HEK293 (cell line): ENCODE measurements around the gene C4orf51.

ENCODE experiments used
- CTCF ChIP-seq: fragments of 450-650 bp; formaldehyde crosslinking; IDR thresholded peaks from 2 replicates; pipeline ENCODE4 v1.5.1; 2016; ENCODE audit warnings: missing biosample characterization, missing genetic modification characterization
- MYNN ChIP-seq: fragments of 450-650 bp; formaldehyde crosslinking; IDR thresholded peaks from 2 replicates; pipeline ENCODE4 v1.5.1; 2016; ENCODE audit warnings: missing biosample characterization, missing genetic modification characterization, borderline replicate concordance
- PRDM4 ChIP-seq: fragments of 450-650 bp; formaldehyde crosslinking; IDR thresholded peaks from 2 replicates; pipeline ENCODE4 v1.5.1; 2017; ENCODE audit warnings: missing biosample characterization, missing genetic modification characterization
- TRIM28 ChIP-seq: IDR thresholded peaks from 2 replicates; pipeline ENCODE4 v1.6.1; 2011; ENCODE audit warnings: low read length, control low read depth, borderline replicate concordance
- YY1 ChIP-seq: fragments of 450-650 bp; formaldehyde crosslinking; IDR thresholded peaks from 2 replicates; pipeline ENCODE4 v1.5.1; 2018; ENCODE audit warnings: missing biosample characterization, missing genetic modification characterization
- ZBTB20 ChIP-seq: fragments of 450-650 bp; formaldehyde crosslinking; IDR thresholded peaks from 2 replicates; pipeline ENCODE4 v1.5.1; 2016; ENCODE audit warnings: missing biosample characterization, missing genetic modification characterization
- ZBTB26 ChIP-seq: fragments of 450-650 bp; formaldehyde crosslinking; optimal IDR thresholded peaks from 2 replicates; pipeline ENCODE3; 2016; ENCODE audit warnings: missing biosample characterization, mild to moderate bottlenecking, missing genetic modification characterization
- ZNF239 ChIP-seq: fragments of 450-650 bp; formaldehyde crosslinking; IDR thresholded peaks from 2 replicates; pipeline ENCODE4 v1.5.1; 2016; ENCODE audit warnings: missing biosample characterization, missing genetic modification characterization
- ZNF24 ChIP-seq: fragments of 450-650 bp; formaldehyde crosslinking; IDR thresholded peaks from 2 replicates; pipeline ENCODE4 v1.5.1; 2016; ENCODE audit warnings: missing biosample characterization, missing genetic modification characterization
- ZNF311 ChIP-seq: fragments of 450-650 bp; formaldehyde crosslinking; IDR thresholded peaks from 2 replicates; pipeline ENCODE4 v1.5.1; 2017; ENCODE audit warnings: missing biosample characterization, missing genetic modification characterization, borderline replicate concordance
- ZNF416 ChIP-seq: fragments of 450-650 bp; formaldehyde crosslinking; IDR thresholded peaks from 2 replicates; pipeline ENCODE4 v1.5.1; 2016; ENCODE audit warnings: missing biosample characterization, missing genetic modification characterization
- ZSCAN23 ChIP-seq: fragments of 450-650 bp; formaldehyde crosslinking; IDR thresholded peaks from 2 replicates; pipeline ENCODE4 v1.5.1; 2016; ENCODE audit warnings: missing biosample characterization, missing genetic modification characterization

GRCh38 chr4:145730026-145730425 lies 50.1 kb downstream of the C4orf51 start:
- TF ChIP-seq CTCF (tag by site-specific recombination), result no peak
- no peak for TF ChIP-seq ZBTB26 (tag by site-specific recombination)
- TF ChIP-seq ZBTB20 (tag by site-specific recombination), result no peak
- no peak for TF ChIP-seq ZNF416 (tag by site-specific recombination)
- no peak for TF ChIP-seq ZNF24
- no peak for TF ChIP-seq YY1 (tag by site-specific recombination)
- TF ChIP-seq ZNF239 (tag by site-specific recombination), result no peak
- TF ChIP-seq PRDM4 (tag by site-specific recombination), result no peak
- no peak for TF ChIP-seq ZSCAN23 (tag by site-specific recombination)
- TF ChIP-seq TRIM28, result no peak
- no peak for TF ChIP-seq MYNN (tag by site-specific recombination)
- TF ChIP-seq ZNF311 (tag by site-specific recombination), result no peak
